Testis (tissue), 3 donors: ENCODE results near the gene B3GLCT. TPM values are rescaled to one million over a fixed set of nuclear protein-coding genes. Genes with fewer than 3 reads are reported as not detected.

ENCODE experiments used
- DNase-seq: peaks from one replicate; pipeline ENCODE4 v3.0.0-alpha.2; 2019
- H3K27ac ChIP-seq, 2 donors: fragments of 200-600 bp; sonication (generic); one replicate each; pipeline ENCODE4 v1.5.1; 2019
- H3K27me3 ChIP-seq: fragments of 200-600 bp; sonication (generic); one replicate; pipeline ENCODE4 v1.5.1; 2019
- H3K36me3 ChIP-seq: fragments of 200-600 bp; sonication (generic); one replicate; pipeline ENCODE4 v1.5.1; 2017; ENCODE audit warnings: low read depth; ENCODE audit errors: missing control alignments
- H3K4me1 ChIP-seq: fragments of 200-600 bp; sonication (generic); one replicate; pipeline ENCODE4 v1.5.1; 2019
- H3K4me3 ChIP-seq, 2 donors: fragments of 200-600 bp; sonication (generic); one replicate each; pipeline ENCODE4 v1.5.1; 2017 to 2019
- H3K9me3 ChIP-seq: fragments of 200-600 bp; sonication (generic); one replicate; pipeline ENCODE4 v1.5.1; 2017
- POLR2A ChIP-seq: fragments of 450-650 bp; IDR thresholded peaks from one replicate; pipeline ENCODE4 v1.6.1; 2017; ENCODE audit warnings: antibody characterized with exemption, mild to moderate bottlenecking, moderate library complexity
- WGBS, 2 donors: methylation state at CpG; one replicate each; pipeline ENCODE4 v1.1.5; 2018; 5-methylcytosine and 5-hydroxymethylcytosine counted together
- intact Hi-C: fragments of 100-400 bp; cut with DNase I; formaldehyde crosslinking; loops from one replicate; pipeline ENCODE4 v1.15.1; 2023; ENCODE audit warnings: low total_unique reads
- polyA plus RNA-seq: library from polyadenylated mRNA; stranded (reverse); fragments of 350-450 nt; fragmentation: Illumina TruSeq; extraction: RNeasy Lipid Tissue Mini Kit (QIAGEN cat#74804); gene quantifications from one replicate; pipeline ENCODE4 v1.2.3, GENCODE V29; 2014; ENCODE audit warnings: low read depth, low replicate concordance; ENCODE audit not compliant: insufficient read depth
- total RNA-seq, 2 donors: library from RNA; depleted of rRNA; stranded (reverse); fragments of >200 nt; gene quantifications; one replicate each; pipeline ENCODE4 v1.2.3, GENCODE V29; 2016
- TF ChIP-seq, protein P1 (sequence below), 3 experiments: fragments of 450-650 bp in 2 of 3; fragments of 200-600 bp in 1 of 3; sonication (generic) in 1 of 3; IDR thresholded peaks; one replicate each; pipeline ENCODE4 v1.5.1; 2016 to 2019; ENCODE audit warnings: antibody characterized with exemption in 3 of 3, mild to moderate bottlenecking in 2 of 3, moderate library complexity in 1 of 3

Gene B3GLCT
- total and polyA plus RNA-seq, 3 donors from 2014 or later: 6.1 to 14.7 (median 12.9) TPM

DNA sequence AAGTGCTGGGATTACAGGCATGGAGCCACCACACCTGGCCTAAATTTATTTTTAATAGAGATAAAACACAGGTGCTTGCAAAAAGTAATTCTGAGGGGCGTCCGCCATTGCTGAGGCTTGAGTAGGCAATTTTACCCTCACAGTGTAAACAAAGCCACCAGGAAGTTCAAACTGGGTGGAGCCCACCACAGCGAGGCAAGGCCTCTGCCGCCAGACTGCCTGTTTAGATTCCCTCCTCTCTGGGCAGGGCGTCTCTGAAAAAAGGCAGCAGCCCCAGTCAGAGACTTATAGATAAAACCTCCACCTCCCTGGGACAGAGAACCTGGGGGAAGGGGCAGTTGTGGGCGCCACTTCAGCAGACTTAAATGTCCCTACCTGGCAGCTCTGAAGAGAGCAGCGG, 50.7 kb downstream of the B3GLCT start:
- no peaks in the 10 kb centered on the region for H3K27me3 ChIP-seq
- no peak for DNase-seq
- TF ChIP-seq, protein P1, sequence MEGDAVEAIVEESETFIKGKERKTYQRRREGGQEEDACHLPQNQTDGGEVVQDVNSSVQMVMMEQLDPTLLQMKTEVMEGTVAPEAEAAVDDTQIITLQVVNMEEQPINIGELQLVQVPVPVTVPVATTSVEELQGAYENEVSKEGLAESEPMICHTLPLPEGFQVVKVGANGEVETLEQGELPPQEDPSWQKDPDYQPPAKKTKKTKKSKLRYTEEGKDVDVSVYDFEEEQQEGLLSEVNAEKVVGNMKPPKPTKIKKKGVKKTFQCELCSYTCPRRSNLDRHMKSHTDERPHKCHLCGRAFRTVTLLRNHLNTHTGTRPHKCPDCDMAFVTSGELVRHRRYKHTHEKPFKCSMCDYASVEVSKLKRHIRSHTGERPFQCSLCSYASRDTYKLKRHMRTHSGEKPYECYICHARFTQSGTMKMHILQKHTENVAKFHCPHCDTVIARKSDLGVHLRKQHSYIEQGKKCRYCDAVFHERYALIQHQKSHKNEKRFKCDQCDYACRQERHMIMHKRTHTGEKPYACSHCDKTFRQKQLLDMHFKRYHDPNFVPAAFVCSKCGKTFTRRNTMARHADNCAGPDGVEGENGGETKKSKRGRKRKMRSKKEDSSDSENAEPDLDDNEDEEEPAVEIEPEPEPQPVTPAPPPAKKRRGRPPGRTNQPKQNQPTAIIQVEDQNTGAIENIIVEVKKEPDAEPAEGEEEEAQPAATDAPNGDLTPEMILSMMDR (IDR thresholded peaks at IDR 0.05): no peak
- TF ChIP-seq POLR2A: no peak
- H3K27ac ChIP-seq: no peak overlapping the region
- H3K36me3 ChIP-seq: no peaks in the 10 kb centered on the region
- WGBS, 2 donors: 92 to 100% methylated on average over 3 to 7 of the region's 7 CpGs
- H3K4me3 ChIP-seq: no peak overlapping the region
- intact Hi-C loops: no loop called here
- H3K9me3 ChIP-seq: no peaks in the 10 kb centered on the region
- no peaks in the 10 kb centered on the region for H3K4me1 ChIP-seq

DNA sequence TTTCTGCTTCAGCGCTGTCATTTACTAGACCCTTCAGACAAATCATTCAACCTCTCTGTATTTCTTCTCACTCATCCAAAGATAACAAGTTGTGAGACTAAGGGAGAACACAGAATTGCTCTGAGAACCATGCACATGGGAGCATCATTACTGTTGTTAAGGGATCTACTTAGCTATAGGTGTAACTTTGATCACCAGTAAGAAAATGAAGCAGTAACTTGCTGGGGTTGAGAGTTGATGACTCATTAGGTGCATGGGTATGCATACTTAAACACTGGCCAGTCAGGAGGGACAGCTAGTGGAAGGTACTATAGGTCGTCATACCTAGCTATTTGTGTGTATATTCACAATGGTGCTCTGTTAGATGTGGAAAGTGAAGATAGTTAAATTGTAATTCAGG, 61.5 kb downstream of the B3GLCT start:
- no peaks in the 10 kb centered on the region for H3K9me3 ChIP-seq
- no peak overlapping the region for H3K4me3 ChIP-seq
- WGBS, 2 donors: 98 to 100% methylated on average over 2 of the region's 2 CpGs
- H3K4me1 ChIP-seq: no peaks in the 10 kb centered on the region
- no peaks in the 10 kb centered on the region for H3K27me3 ChIP-seq
- intact Hi-C loops: no loop called here
- no peak for TF ChIP-seq POLR2A
- TF ChIP-seq, protein P1 (IDR thresholded peaks at IDR 0.05): no peak
- H3K27ac ChIP-seq: no peak overlapping the region
- H3K36me3 ChIP-seq: no peaks in the 10 kb centered on the region
- no peak for DNase-seq

DNA sequence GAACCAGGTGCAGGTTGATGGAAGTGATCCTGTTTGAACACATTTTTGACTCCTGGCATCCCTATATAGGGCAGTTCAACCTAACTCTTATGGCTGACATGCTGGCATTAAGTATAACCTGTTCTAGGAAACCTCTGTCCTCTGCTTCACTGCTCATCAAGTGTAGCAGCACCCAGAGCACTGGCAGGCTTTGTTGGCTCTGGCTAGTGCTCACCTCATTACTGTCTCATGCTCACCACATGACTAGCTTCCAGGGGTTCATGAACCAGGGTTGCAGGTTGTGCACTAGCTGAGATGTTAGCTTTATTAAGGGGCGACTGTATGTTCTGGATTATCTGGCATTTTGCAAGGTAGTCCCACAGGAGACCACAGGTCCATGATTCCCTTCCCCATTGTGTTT, 63.6 kb downstream of the B3GLCT start:
- H3K4me1 ChIP-seq: no peaks in the 10 kb centered on the region
- H3K27ac ChIP-seq: no peak overlapping the region
- no peak for DNase-seq
- no peak for TF ChIP-seq POLR2A
- TF ChIP-seq, protein P1 (IDR thresholded peaks at IDR 0.05): no peak
- intact Hi-C loops: no loop called here
- H3K9me3 ChIP-seq: no peaks in the 10 kb centered on the region
- no peak overlapping the region for H3K4me3 ChIP-seq
- WGBS, 2 donors: 94 to 100% methylated on average over 1 of the region's 1 CpG
- H3K36me3 ChIP-seq: no peaks in the 10 kb centered on the region
- no peaks in the 10 kb centered on the region for H3K27me3 ChIP-seq

DNA sequence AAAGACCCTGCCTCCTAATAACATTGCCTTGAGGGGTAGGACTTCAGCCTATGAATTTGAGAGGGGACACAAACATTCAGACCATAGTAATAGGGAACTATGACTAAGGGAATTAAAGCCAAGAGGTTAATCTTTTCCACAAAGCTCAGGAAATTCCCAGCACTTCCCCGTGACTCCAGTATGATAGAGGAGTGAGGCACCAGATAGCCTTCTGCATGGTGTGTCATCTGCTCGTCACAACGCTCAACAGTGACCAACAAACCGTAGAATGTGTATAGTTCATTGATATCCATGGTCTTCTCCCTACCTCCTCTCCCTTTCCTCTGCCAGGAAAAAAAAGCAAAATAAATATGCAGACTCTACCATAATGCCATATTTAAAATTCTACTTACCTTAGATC, 64.4 kb downstream of the B3GLCT start:
- Histone ChIP-seq H3K27ac (no peak overlapping the region), H3K36me3 (no peaks in the 10 kb centered on the region), H3K9me3 (no peaks in the 10 kb centered on the region), H3K4me1 (no peaks in the 10 kb centered on the region), H3K27me3 (no peaks in the 10 kb centered on the region), H3K4me3 (no peak overlapping the region)
- DNase-seq: no peak
- TF ChIP-seq POLR2A: no peak
- TF ChIP-seq, protein P1 (IDR thresholded peaks at IDR 0.05): no peak
- intact Hi-C loops: no loop called here
- 93 to 97% methylated on average over 4 of the region's 4 CpGs for WGBS, 2 donors

DNA sequence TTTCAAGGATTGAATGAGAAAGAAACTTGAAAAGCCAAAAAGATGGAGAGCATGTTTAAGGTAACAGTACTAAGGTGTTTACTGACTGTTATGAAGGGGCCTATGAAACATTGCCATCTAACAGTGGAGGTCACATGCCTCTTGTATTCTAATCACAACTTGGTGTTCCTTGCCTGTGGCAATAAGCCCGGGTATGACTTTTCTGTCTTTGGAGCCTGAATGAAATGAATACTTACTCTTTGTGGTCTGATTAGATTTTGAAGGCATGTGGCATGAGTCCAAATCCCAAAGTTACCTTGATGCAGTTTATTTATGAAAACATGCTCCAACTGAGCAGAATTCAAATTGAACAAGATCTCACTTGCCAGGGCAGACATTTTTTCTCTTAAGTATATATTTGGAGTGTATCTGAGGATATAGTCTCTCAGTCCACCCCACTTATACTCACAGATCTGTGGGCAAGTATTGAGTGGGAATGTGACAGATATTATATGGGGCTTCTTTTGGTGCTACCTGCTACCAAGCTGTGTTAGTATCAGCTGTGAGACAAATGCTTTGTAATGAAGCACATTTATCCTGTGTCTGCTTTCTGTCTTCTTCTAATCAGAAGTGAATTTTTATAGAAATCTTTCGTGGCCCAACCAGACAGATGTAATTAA, 67.5 kb downstream of the B3GLCT start:
- intact Hi-C loops: no loop called here
- no peak for DNase-seq
- TF ChIP-seq, protein P1 (IDR thresholded peaks at IDR 0.05): no peak
- TF ChIP-seq POLR2A: no peak
- H3K4me1 ChIP-seq: no peaks in the 10 kb centered on the region
- WGBS, 2 donors: 65 to 69% methylated on average over 2 of the region's 2 CpGs
- H3K9me3 ChIP-seq: no peaks in the 10 kb centered on the region
- H3K27me3 ChIP-seq: no peaks in the 10 kb centered on the region
- no peak overlapping the region for H3K27ac ChIP-seq
- H3K36me3 ChIP-seq: no peaks in the 10 kb centered on the region
- H3K4me3 ChIP-seq: no peak overlapping the region
